IPS DF 4.7 (cell line): Measurements from ENCODE around the gene NKD2.

Experiments
- DNase-seq: peaks from one replicate; pipeline ENCODE4 v3.0.0-alpha.2; 2013; ENCODE audit warnings: low spot score; ENCODE audit errors: extremely low read depth

Gene NKD2

GRCh38 chr5:1087428-1087827 lies 78.8 kb downstream of the NKD2 start:
- DNase-seq: no peak

- no peak for DNase-seq
Measured at GRCh38 chr5:1088031-1088430, 79.4 kb downstream of the NKD2 start.
